Measurements from ENCODE around the gene PDE4D. TPM values are rescaled to one million over a fixed set of nuclear protein-coding genes. Genes with fewer than 3 reads are reported as not detected.
A peak's percentile ranks its signal among the peaks of the same experiment; 100 is the strongest.
"Not testable (repeated sequence)": the region's sequence is repeated elsewhere in the genome, so short reads cannot be mapped to it uniquely, and the experiment has no call there.

PDE4D gene
- total and polyA plus RNA-seq, 2 experiments from 2014 or later, result 4.3 to 9.7 TPM

- in situ Hi-C loops (cut with MboI), result no loop called here
- Histone ChIP-seq H3K4me1 (ENCODE audit: insufficient read depth) (peaks cover 11% of the 10 kb centered on the region), H3K27me3 (replicated peaks; ENCODE audit: insufficient read depth) (no peaks in the 10 kb centered on the region), H4K20me1 (ENCODE audit: insufficient read depth) (no peaks in the 10 kb centered on the region), H3K9ac (no peak overlapping the region), H3K79me2 (ENCODE audit: insufficient read depth) (no peaks in the 10 kb centered on the region), H3K27ac (no peak overlapping the region), H3K4me2 (ENCODE audit: unreplicated experiment) (no peak overlapping the region), H3F3A (ENCODE audit: insufficient read depth) (peaks cover 2% of the 10 kb centered on the region; the same call in 1 of the 2 replicates), H3K9me3 (ENCODE audit: low read depth) (no peaks in the 10 kb centered on the region), H3K36me3 (ENCODE audit: low read depth) (no peaks in the 10 kb centered on the region), H2AFZ (no peak overlapping the region), H3K4me3 (no peak overlapping the region), H3K9me2 (ENCODE audit: insufficient read depth) (peaks cover 4% of the 10 kb centered on the region; the same call in 1 of the 2 replicates)
- 94 to 95% methylated on average over 1 of the region's 1 CpG for WGBS, 2 experiments (ENCODE audit: low coverage in 1 of 2, low lambda C conversion rate in 2 of 2, missing lambda C conversion rate in 2 of 2)
- no peak for TF ChIP-seq EZH2phosphoT487 (IDR thresholded peaks at IDR 0.05; ENCODE audit: insufficient read depth, low read depth)
- no peak for TF ChIP-seq EZH2 (IDR thresholded peaks at IDR 0.05; ENCODE audit: insufficient read depth, poor library complexity, severe bottlenecking)
- DNase-seq, result no peak
Measured at GRCh38 chr5:59755476-59755875, 138.1 kb downstream of the PDE4D start.

GRCh38 chr5:59753599-59753998, 139.9 kb downstream of the PDE4D start:
- Histone ChIP-seq H4K20me1 (ENCODE audit: insufficient read depth) (no peaks in the 10 kb centered on the region), H3K4me2 (ENCODE audit: unreplicated experiment) (no peak overlapping the region), H3K4me1 (ENCODE audit: insufficient read depth) (peaks cover 7% of the 10 kb centered on the region), H2AFZ (no peak overlapping the region), H3K36me3 (ENCODE audit: low read depth) (no peaks in the 10 kb centered on the region), H3K9me2 (ENCODE audit: insufficient read depth) (peaks cover 4% of the 10 kb centered on the region; the same call in 1 of the 2 replicates), H3K27me3 (replicated peaks; ENCODE audit: insufficient read depth) (no peaks in the 10 kb centered on the region), H3K9ac (no peak overlapping the region), H3F3A (ENCODE audit: insufficient read depth) (no peaks in the 10 kb centered on the region), H3K4me3 (no peak overlapping the region), H3K79me2 (ENCODE audit: insufficient read depth) (no peaks in the 10 kb centered on the region), H3K9me3 (ENCODE audit: low read depth) (no peaks in the 10 kb centered on the region), H3K27ac (no peak overlapping the region)
- no peak for DNase-seq
- no peak for TF ChIP-seq EZH2 (IDR thresholded peaks at IDR 0.05; ENCODE audit: insufficient read depth, poor library complexity, severe bottlenecking)
- no peak for TF ChIP-seq EZH2phosphoT487 (IDR thresholded peaks at IDR 0.05; ENCODE audit: insufficient read depth, low read depth)
- WGBS, 2 experiments (ENCODE audit: low coverage in 1 of 2, low lambda C conversion rate in 2 of 2, missing lambda C conversion rate in 2 of 2), result 88 to 93% methylated on average over 3 of the region's 3 CpGs
- in situ Hi-C loops (cut with MboI), result no loop called here

GRCh38 chr5:59749782-59750520, 143.6 kb downstream of the PDE4D start:
- Histone ChIP-seq H3K79me2 (ENCODE audit: insufficient read depth) (no peaks in the 10 kb centered on the region), H3K9ac (no peak overlapping the region), H3K27ac (no peak overlapping the region), H3K9me3 (ENCODE audit: low read depth) (no peaks in the 10 kb centered on the region), H3K4me2 (ENCODE audit: unreplicated experiment) (no peak overlapping the region), H3K36me3 (ENCODE audit: low read depth) (no peaks in the 10 kb centered on the region), H3F3A (ENCODE audit: insufficient read depth) (peaks cover 23% of the 10 kb centered on the region), H2AFZ (no peak overlapping the region), H3K9me2 (ENCODE audit: insufficient read depth) (peaks cover 4% of the 10 kb centered on the region; the same call in 1 of the 2 replicates), H3K27me3 (replicated peaks; ENCODE audit: insufficient read depth) (no peaks in the 10 kb centered on the region), H4K20me1 (ENCODE audit: insufficient read depth) (no peaks in the 10 kb centered on the region), H3K4me3 (no peak overlapping the region), H3K4me1 (ENCODE audit: insufficient read depth) (peaks cover 27% of the 10 kb centered on the region)
- TF ChIP-seq EZH2 (IDR thresholded peaks at IDR 0.05; ENCODE audit: insufficient read depth, poor library complexity, severe bottlenecking), result no peak
- no peak for TF ChIP-seq EZH2phosphoT487 (IDR thresholded peaks at IDR 0.05; ENCODE audit: insufficient read depth, low read depth)
- in situ Hi-C loops (cut with MboI), result no loop called here
- WGBS, 2 experiments (ENCODE audit: low coverage in 1 of 2, low lambda C conversion rate in 2 of 2, missing lambda C conversion rate in 2 of 2), result 91 to 99% methylated on average over 4 of the region's 4 CpGs
- DNase-seq, result peak; percentile 29

GRCh38 chr5:59748036-59748663, 145.4 kb downstream of the PDE4D start:
- H3K4me2 ChIP-seq (ENCODE audit: unreplicated experiment); H3K27ac ChIP-seq; H3K27me3 ChIP-seq (replicated peaks; ENCODE audit: insufficient read depth); H3K9me2 ChIP-seq (ENCODE audit: insufficient read depth); H4K20me1 ChIP-seq (ENCODE audit: insufficient read depth); H3K36me3 ChIP-seq (ENCODE audit: low read depth); H2AFZ ChIP-seq; in situ Hi-C loops (cut with MboI); H3K9me3 ChIP-seq (ENCODE audit: low read depth); DNase-seq; H3K79me2 ChIP-seq (ENCODE audit: insufficient read depth); H3K9ac ChIP-seq; H3K4me3 ChIP-seq: not testable (repeated sequence)
- H3F3A ChIP-seq (ENCODE audit: insufficient read depth), result peaks cover 36% of the 10 kb centered on the region
- WGBS, 2 experiments (ENCODE audit: low coverage in 1 of 2, low lambda C conversion rate in 2 of 2, missing lambda C conversion rate in 2 of 2), result 86 to 88% methylated on average over 3 to 4 of the region's 4 CpGs
- peaks cover 36% of the 10 kb centered on the region for H3K4me1 ChIP-seq (ENCODE audit: insufficient read depth)

All from GM23248 (cell line).